MCF 10A (cell line): ENCODE data around the gene CDK12. TPM values are rescaled to one million over a fixed set of nuclear protein-coding genes. Genes with fewer than 3 reads are reported as not detected.
"Not testable (repeated sequence)": the region's sequence is repeated elsewhere in the genome, so short reads cannot be mapped to it uniquely, and the experiment has no call there.

Experiments used
- BruUV-seq: library from RNA; stranded (reverse); fragments of 400-500 nt; replicated peaks from 2 replicates; lab custom pipeline; 2021; lab: Mats Ljungman, UMichigan
- CTCF ChIA-PET: fragments of 300-600 bp; sonication (Branson Sonifier 250); formaldehyde crosslinking; extraction: SDS; loops from one replicate; lab custom pipeline; 2021; ENCODE audit warnings: antibody characterized with exemption, inconsistent platforms; lab: Yijun Ruan, JAX
- POLR2A ChIA-PET: fragments of 300-600, 350-650 bp; sonication (Branson Sonifier 250); formaldehyde crosslinking; extraction: SDS; loops from one replicate; lab custom pipeline; 2020; ENCODE audit warnings: antibody characterized with exemption, inconsistent platforms; lab: Yijun Ruan, JAX
- DNase-seq: peaks from one replicate; pipeline ENCODE4 v3.0.0-alpha.2; 2018; ENCODE audit not compliant: unreplicated experiment
- H3K27ac Mint-ChIP-seq: one replicate; pipeline ENCODE4 v1.8.0; 2022; ENCODE audit warnings: mild to moderate bottlenecking, low read depth, mixed read lengths; ENCODE audit not compliant: unreplicated experiment
- H3K27me3 Mint-ChIP-seq: one replicate; pipeline ENCODE4 v1.8.0; 2022; ENCODE audit warnings: mixed read lengths; ENCODE audit not compliant: insufficient read depth, unreplicated experiment
- H3K36me3 Mint-ChIP-seq: one replicate; pipeline ENCODE4 v1.8.0; 2022; ENCODE audit warnings: mild to moderate bottlenecking, moderate library complexity, mixed read lengths; ENCODE audit not compliant: insufficient read depth, unreplicated experiment
- H3K4me1 Mint-ChIP-seq: one replicate; pipeline ENCODE4 v1.8.0; 2022; ENCODE audit warnings: mixed read lengths; ENCODE audit not compliant: insufficient read depth, unreplicated experiment
- H3K4me3 Mint-ChIP-seq: one replicate; pipeline ENCODE4 v1.8.0; 2022; ENCODE audit warnings: mild to moderate bottlenecking, moderate library complexity, mixed read lengths; ENCODE audit not compliant: unreplicated experiment
- H3K9me3 Mint-ChIP-seq: one replicate; pipeline ENCODE4 v1.8.0; 2022; ENCODE audit warnings: mixed read lengths; ENCODE audit not compliant: unreplicated experiment
- intact Hi-C: fragments of 100-400 bp; cut with micrococcal nuclease; formaldehyde crosslinking; loops from 2 replicates; pipeline ENCODE4 v1.14.1; 2022
- total RNA-seq: library from RNA; stranded (reverse); gene quantifications from 2 replicates; pipeline ENCODE4 v1.2.3, GENCODE V29; 2022
- TF ChIP-seq, protein P1 (sequence below): fragments of 200-600 bp; IDR thresholded peaks from one replicate; pipeline ENCODE4 v1.8.0; 2022; ENCODE audit warnings: antibody characterized with exemption, mild to moderate bottlenecking; ENCODE audit not compliant: unreplicated experiment

CDK12 gene
- total RNA-seq, 1 experiment from 2014 or later, result 71.1 TPM

DNA sequence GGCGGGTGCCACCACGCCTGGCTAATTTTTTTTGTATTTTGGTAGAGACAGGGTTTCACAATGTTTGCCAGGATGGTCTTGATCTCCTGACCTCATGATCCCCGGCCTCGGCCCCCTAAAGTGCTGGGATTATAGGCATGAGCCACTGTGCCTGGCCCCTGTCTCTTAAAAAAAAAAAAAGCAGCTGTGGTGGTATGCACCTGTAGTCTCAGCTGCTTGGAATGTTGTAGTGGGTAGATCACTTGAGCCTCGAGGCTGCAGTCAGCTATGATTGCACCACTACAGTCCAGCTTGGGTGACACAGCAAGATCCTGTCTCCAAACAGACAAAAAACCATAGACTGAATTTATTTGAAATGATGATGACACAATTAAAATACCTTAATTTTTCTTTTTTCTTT is 24.3 kb downstream of the CDK12 start:
- intact Hi-C loops, result no loop called here
- CTCF ChIA-PET, result interaction anchor here (0.5 to 0.7 kb wide), 2 partner anchors 13 to 502 kb away, joined by 3 read pairs; no protein-coding TSS in a partner anchor
- no TSS peak for BruUV-seq
- H3K36me3 Mint-ChIP-seq, result peaks cover 51% of the 10 kb centered on the region
- H3K27me3 Mint-ChIP-seq, result no peaks in the 10 kb centered on the region
- POLR2A ChIA-PET, result interaction anchor here (0.5 to 1.9 kb wide), 8 partner anchors 12 to 76 kb away, joined by 3 to 10 read pairs (median 3); partner anchors contain the start of genes CDK12 and MED1
- no peak overlapping the region for H3K4me3 Mint-ChIP-seq
- no peaks in the 10 kb centered on the region for H3K9me3 Mint-ChIP-seq
- peak; percentile 91 for DNase-seq
- no peaks in the 10 kb centered on the region for H3K4me1 Mint-ChIP-seq
- H3K27ac Mint-ChIP-seq, result peak overlapping the region; percentile 27
- TF ChIP-seq, protein P1, sequence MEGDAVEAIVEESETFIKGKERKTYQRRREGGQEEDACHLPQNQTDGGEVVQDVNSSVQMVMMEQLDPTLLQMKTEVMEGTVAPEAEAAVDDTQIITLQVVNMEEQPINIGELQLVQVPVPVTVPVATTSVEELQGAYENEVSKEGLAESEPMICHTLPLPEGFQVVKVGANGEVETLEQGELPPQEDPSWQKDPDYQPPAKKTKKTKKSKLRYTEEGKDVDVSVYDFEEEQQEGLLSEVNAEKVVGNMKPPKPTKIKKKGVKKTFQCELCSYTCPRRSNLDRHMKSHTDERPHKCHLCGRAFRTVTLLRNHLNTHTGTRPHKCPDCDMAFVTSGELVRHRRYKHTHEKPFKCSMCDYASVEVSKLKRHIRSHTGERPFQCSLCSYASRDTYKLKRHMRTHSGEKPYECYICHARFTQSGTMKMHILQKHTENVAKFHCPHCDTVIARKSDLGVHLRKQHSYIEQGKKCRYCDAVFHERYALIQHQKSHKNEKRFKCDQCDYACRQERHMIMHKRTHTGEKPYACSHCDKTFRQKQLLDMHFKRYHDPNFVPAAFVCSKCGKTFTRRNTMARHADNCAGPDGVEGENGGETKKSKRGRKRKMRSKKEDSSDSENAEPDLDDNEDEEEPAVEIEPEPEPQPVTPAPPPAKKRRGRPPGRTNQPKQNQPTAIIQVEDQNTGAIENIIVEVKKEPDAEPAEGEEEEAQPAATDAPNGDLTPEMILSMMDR, result no peak

- POLR2A ChIA-PET, result interaction anchor here (0.6 to 1.9 kb wide), 3 partner anchors 24 to 77 kb away, joined by 3 to 10 read pairs (median 3); no protein-coding TSS in a partner anchor
- no TSS peak for BruUV-seq
- H3K27ac Mint-ChIP-seq, result peak overlapping the region; percentile 27
- intact Hi-C loops, result no loop called here
- TF ChIP-seq, protein P1, result no peak
- H3K9me3 Mint-ChIP-seq, result no peaks in the 10 kb centered on the region
- CTCF ChIA-PET, result no interaction called here
- H3K4me3 Mint-ChIP-seq, result no peak overlapping the region
- no peaks in the 10 kb centered on the region for H3K4me1 Mint-ChIP-seq
- H3K36me3 Mint-ChIP-seq, result peaks cover 51% of the 10 kb centered on the region
- DNase-seq, result peak; percentile 62
- no peaks in the 10 kb centered on the region for H3K27me3 Mint-ChIP-seq
Measured at GRCh38 chr17:39486242-39486641, 25.0 kb downstream of the CDK12 start.

- H3K4me1 Mint-ChIP-seq, DNase-seq, H3K9me3 Mint-ChIP-seq, H3K4me3 Mint-ChIP-seq, intact Hi-C loops, BruUV-seq, H3K27me3 Mint-ChIP-seq, H3K27ac Mint-ChIP-seq: not testable (repeated sequence)
- CTCF ChIA-PET, result interaction anchor here (0.6 to 1.5 kb wide), 3 partner anchors 13 to 277 kb away, joined by 3 to 4 read pairs (median 4); no protein-coding TSS in a partner anchor
- POLR2A ChIA-PET, result interaction anchor here (1.7 to 1.8 kb wide), 2 partner anchors 13 to 26 kb away, joined by 7 read pairs; partner anchors contain the start of gene CDK12
- H3K36me3 Mint-ChIP-seq, result peaks cover 54% of the 10 kb centered on the region
Measured at GRCh38 chr17:39487490-39487889, 26.2 kb downstream of the CDK12 start.

DNA sequence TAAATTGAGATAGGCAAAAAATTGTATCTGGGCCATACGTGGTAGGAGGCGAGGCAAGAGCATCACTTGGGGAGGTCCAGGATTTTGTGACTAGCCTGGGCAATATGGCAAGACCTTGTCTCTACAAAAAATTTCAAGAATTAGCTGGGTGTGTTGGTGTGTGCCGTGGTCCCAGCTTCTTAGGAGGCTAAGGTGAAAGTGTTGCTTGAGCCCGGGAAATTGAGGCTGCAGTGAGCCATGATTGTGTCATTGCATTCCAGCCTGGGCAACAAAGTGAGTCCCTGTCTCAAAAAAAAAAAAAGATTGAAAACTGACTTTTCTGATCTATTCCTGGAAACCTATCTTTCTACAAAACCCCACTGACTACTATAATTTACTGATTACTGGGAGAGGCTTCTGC is 26.7 kb downstream of the CDK12 start:
- no peak overlapping the region for H3K4me3 Mint-ChIP-seq
- peaks cover 57% of the 10 kb centered on the region for H3K36me3 Mint-ChIP-seq
- intact Hi-C loops, result no loop called here
- no peaks in the 10 kb centered on the region for H3K9me3 Mint-ChIP-seq
- no peak for DNase-seq
- no TSS peak for BruUV-seq
- TF ChIP-seq, protein P1, result no peak
- H3K27ac Mint-ChIP-seq, result no peak overlapping the region
- no peaks in the 10 kb centered on the region for H3K4me1 Mint-ChIP-seq
- POLR2A ChIA-PET, result interaction anchor here (0.7 to 1.8 kb wide), 7 partner anchors 13 to 95 kb away, joined by 3 to 7 read pairs (median 3); partner anchors contain the start of gene CDK12
- H3K27me3 Mint-ChIP-seq, result no peaks in the 10 kb centered on the region
- CTCF ChIA-PET, result interaction anchor here (0.6 to 1.5 kb wide), 3 partner anchors 60 to 276 kb away, joined by 3 to 4 read pairs (median 3); no protein-coding TSS in a partner anchor

GRCh38 chr17:39496921-39497320 is 35.6 kb downstream of the CDK12 start:
- DNase-seq, CTCF ChIA-PET, H3K4me1 Mint-ChIP-seq, H3K27ac Mint-ChIP-seq, POLR2A ChIA-PET, BruUV-seq, intact Hi-C loops, H3K9me3 Mint-ChIP-seq, H3K4me3 Mint-ChIP-seq, H3K27me3 Mint-ChIP-seq: not testable (repeated sequence)
- H3K36me3 Mint-ChIP-seq, result peaks cover 97% of the 10 kb centered on the region
